B cell (primary cell): ENCODE data around the gene CSMD2.

Experiments used
- CTCF ChIP-seq: fragments of 200-600 bp; IDR thresholded peaks from one replicate; pipeline ENCODE4 v1.8.0; 2022; ENCODE audit warnings: antibody characterized with exemption, mild to moderate bottlenecking
- EZH2 ChIP-seq: IDR thresholded peaks from 2 replicates; pipeline ENCODE4 v1.6.1; 2012; ENCODE audit warnings: borderline replicate concordance, low read depth, mild to moderate bottlenecking, moderate library complexity, low read length; ENCODE audit not compliant: insufficient read depth, poor library complexity, severe bottlenecking

- TF ChIP-seq CTCF (no peak), EZH2 (no peak)
These were observed 592.6 kb downstream of the CSMD2 start for GRCh38 chr1:33572387-33572786.
